GM23338 (cell line): Measurements from ENCODE around the gene TAGLN3. TPM values are rescaled to one million over a fixed set of nuclear protein-coding genes. Genes with fewer than 3 reads are reported as not detected.

Source experiments
- ATAC-seq: fragments of 200-7000 bp; cut with Tn5 transposase; 3 replicates; pipeline ENCODE4 v1.9.1; 2020
- DNase-seq: peaks from one replicate; pipeline ENCODE4 v3.0.0-alpha.2; 2015; ENCODE audit warnings: low spot score
- H2AFZ ChIP-seq: fragments of 200-600 bp; sonication (generic); 2 replicates; pipeline ENCODE4 v1.8.0; 2016; ENCODE audit warnings: antibody characterized with exemption, mild to moderate bottlenecking, moderate library complexity
- H3F3A ChIP-seq: fragments of 200-600 bp; sonication (generic); replicated peaks from 2 replicates; pipeline ENCODE4 v1.8.0; 2017; ENCODE audit warnings: antibody characterized with exemption, mixed run types, low read depth
- H3K27ac ChIP-seq: fragments of 200-600 bp; sonication (generic); 2 replicates; pipeline ENCODE4 v1.6.1; 2016; ENCODE audit warnings: low read depth
- H3K27me3 ChIP-seq: fragments of 200-600 bp; sonication (generic); 2 replicates; pipeline ENCODE4 v1.8.0; 2016; ENCODE audit warnings: mild to moderate bottlenecking, mixed run types, moderate library complexity; ENCODE audit not compliant: insufficient read depth
- H3K36me3 ChIP-seq: fragments of 200-600 bp; sonication (generic); 2 replicates; pipeline ENCODE4 v1.8.0; 2016; ENCODE audit warnings: mild to moderate bottlenecking; ENCODE audit not compliant: insufficient read depth
- H3K4me1 ChIP-seq: fragments of 200-600 bp; sonication (generic); 2 replicates; pipeline ENCODE4 v1.8.0; 2016; ENCODE audit warnings: mild to moderate bottlenecking, moderate library complexity; ENCODE audit not compliant: insufficient read depth
- H3K4me2 ChIP-seq: fragments of 200-600 bp; sonication (generic); 2 replicates; pipeline ENCODE4 v1.7.1; 2017; ENCODE audit warnings: mixed run types
- H3K4me3 ChIP-seq: fragments of 200-600 bp; sonication (generic); 2 replicates; pipeline ENCODE4 v1.6.1; 2016; ENCODE audit warnings: mixed run types
- H3K79me2 ChIP-seq: fragments of 200-600 bp; sonication (generic); replicated peaks from 2 replicates; pipeline ENCODE4 v1.8.0; 2017; ENCODE audit warnings: mild to moderate bottlenecking; ENCODE audit not compliant: insufficient read depth
- H3K9me2 ChIP-seq: fragments of 200-600 bp; sonication (generic); 2 replicates; pipeline ENCODE4 v1.8.0; 2017; ENCODE audit not compliant: insufficient read depth
- H4K20me1 ChIP-seq: fragments of 200-600 bp; sonication (generic); replicated peaks from 2 replicates; pipeline ENCODE4 v1.8.0; 2017; ENCODE audit warnings: mild to moderate bottlenecking; ENCODE audit not compliant: insufficient read depth
- H3K27ac Mint-ChIP-seq: 2 replicates; pipeline ENCODE4 v1.8.0; 2020; ENCODE audit warnings: inconsistent platforms, mild to moderate bottlenecking, moderate library complexity, mixed read lengths
- H3K27me3 Mint-ChIP-seq: 3 replicates; pipeline ENCODE4 v1.8.0; 2022; ENCODE audit warnings: low read depth, mild to moderate bottlenecking, moderate library complexity, mixed read lengths, inconsistent platforms; ENCODE audit not compliant: insufficient read depth, poor library complexity
- H3K36me3 Mint-ChIP-seq: 3 replicates; pipeline ENCODE4 v1.8.0; 2021; ENCODE audit warnings: low read depth, mild to moderate bottlenecking, inconsistent platforms, moderate library complexity, mixed read lengths
- H3K4me1 Mint-ChIP-seq: 3 replicates; pipeline ENCODE4 v1.8.0; 2020; ENCODE audit warnings: mild to moderate bottlenecking, inconsistent platforms, mixed read lengths
- H3K4me3 Mint-ChIP-seq: 3 replicates; pipeline ENCODE4 v1.8.0; 2021; ENCODE audit warnings: moderate library complexity, mild to moderate bottlenecking, inconsistent platforms, mixed read lengths
- H3K9me3 Mint-ChIP-seq: 3 replicates; pipeline ENCODE4 v1.8.0; 2020; ENCODE audit warnings: moderate library complexity, mild to moderate bottlenecking, inconsistent platforms, mixed read lengths
- CREB1 ChIP-seq: fragments of 250-450 bp; sonication (Bioruptor Pico); IDR thresholded peaks from 2 replicates; pipeline ENCODE4 v1.5.0; 2020; ENCODE audit warnings: low read depth, mild to moderate bottlenecking, moderate library complexity
- EZH2 ChIP-seq: fragments of 200-600 bp; sonication (generic); IDR thresholded peaks from one replicate; pipeline ENCODE4 v1.8.0; 2017; ENCODE audit warnings: antibody characterized with exemption, mild to moderate bottlenecking, low read depth; ENCODE audit not compliant: unreplicated experiment
- EZH2phosphoT487 ChIP-seq: fragments of 200-600 bp; sonication (generic); IDR thresholded peaks from one replicate; pipeline ENCODE4 v1.8.1; 2018; ENCODE audit warnings: antibody characterized with exemption; ENCODE audit not compliant: unreplicated experiment
- JUNB ChIP-seq: IDR thresholded peaks from one replicate; pipeline ENCODE4 v1.6.1; 2016; ENCODE audit warnings: antibody characterized with exemption; ENCODE audit not compliant: unreplicated experiment
- NANOG ChIP-seq: IDR thresholded peaks from 2 replicates; pipeline ENCODE4 v1.6.1; 2016; ENCODE audit warnings: antibody characterized with exemption, borderline replicate concordance
- POLR2AphosphoS5 ChIP-seq: IDR thresholded peaks from 2 replicates; pipeline ENCODE4 v1.6.1; 2016; ENCODE audit warnings: antibody characterized with exemption, low read depth
- STAT1 ChIP-seq: IDR thresholded peaks from one replicate; pipeline ENCODE4 v1.6.1; 2016; ENCODE audit warnings: antibody characterized with exemption; ENCODE audit not compliant: unreplicated experiment
- ZNF114 ChIP-seq: fragments of 250-450 bp; sonication (Bioruptor Pico); IDR thresholded peaks from 2 replicates; pipeline ENCODE4 v1.5.0; 2020; ENCODE audit warnings: mild to moderate bottlenecking, moderate library complexity
- ZNF331 ChIP-seq: fragments of 250-450 bp; sonication (Bioruptor Pico); IDR thresholded peaks from 2 replicates; pipeline ENCODE4 v1.5.0; 2020; ENCODE audit warnings: low read depth, mild to moderate bottlenecking, moderate library complexity
- polyA plus RNA-seq: library from polyadenylated mRNA; unstranded; fragments of >200 nt; fragmentation: Nextera tagmentation; extraction: Ambion mirVana; gene quantifications from 2 replicates; pipeline ENCODE4 v1.2.1, GENCODE V29; 2016
- total RNA-seq: library from RNA; depleted of rRNA; stranded (reverse); fragments of >200 nt; shearing (Covaris generic); gene quantifications from 2 replicates; pipeline ENCODE4 v1.2.3, GENCODE V29; 2014
- TF ChIP-seq, protein P1 (sequence below), 2 experiments: fragments of 200-600 bp in 1 of 2; sonication (generic) in 1 of 2; conservative IDR thresholded peaks; 2 replicates each; pipeline versions ENCODE4 v1.5.1 to v1.6.1; 2016 to 2017; ENCODE audit warnings: antibody characterized with exemption in 2 of 2, low read depth in 2 of 2, mild to moderate bottlenecking in 2 of 2, moderate library complexity in 1 of 2
- TF ChIP-seq, protein P2 (sequence below): IDR thresholded peaks from 2 replicates; pipeline ENCODE4 v1.6.1; 2016; ENCODE audit warnings: antibody characterized with exemption
- TF ChIP-seq, protein P3 (sequence below): fragments of 250-450 bp; sonication (Bioruptor Pico); IDR thresholded peaks from 2 replicates; pipeline ENCODE4 v1.5.0; 2020; ENCODE audit warnings: mild to moderate bottlenecking, moderate library complexity
- TF ChIP-seq, protein P4 (sequence below): IDR thresholded peaks from one replicate; pipeline ENCODE4 v1.6.1; 2018; ENCODE audit warnings: antibody characterized with exemption; ENCODE audit not compliant: unreplicated experiment

Gene TAGLN3
- total and polyA plus RNA-seq, 2 experiments from 2014 or later = 6.8 to 12.6 TPM

DNA sequence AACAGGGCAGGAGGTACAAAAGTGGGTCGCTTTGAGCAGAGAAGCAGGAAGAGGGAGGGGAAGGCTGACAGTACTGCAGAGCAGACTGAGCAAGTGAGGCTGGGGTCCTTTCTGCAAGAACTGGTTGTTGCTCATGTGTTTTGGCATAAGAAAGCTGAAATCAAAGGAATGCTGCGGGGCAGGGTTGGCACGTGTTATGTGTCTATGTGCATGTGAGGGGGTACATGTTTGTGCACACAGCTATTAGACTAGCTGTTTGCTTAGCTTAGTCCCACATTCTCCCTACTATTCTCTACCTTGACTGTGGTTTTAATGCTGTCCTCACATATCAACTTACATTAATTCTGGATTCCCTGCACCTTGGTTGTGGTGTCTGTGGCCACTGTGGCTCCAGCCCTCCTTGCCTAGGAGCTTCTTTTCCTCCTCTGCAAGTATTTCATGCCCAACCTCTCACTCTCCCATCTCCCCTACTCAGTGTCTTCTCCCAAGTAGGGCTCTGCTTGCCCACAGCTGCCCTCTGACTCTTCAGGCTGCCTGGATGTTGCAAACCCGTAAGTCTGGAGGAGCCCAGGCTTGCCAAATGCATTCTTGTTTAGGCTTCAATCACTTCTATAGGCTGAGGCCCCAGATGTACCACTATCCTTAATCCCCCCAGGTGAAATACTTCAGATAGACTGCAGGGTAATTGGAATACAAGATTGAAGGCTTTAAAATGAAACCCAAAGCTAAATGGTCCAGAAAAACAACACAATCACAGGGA is 4.8 kb downstream of the TAGLN3 start:
- no peaks in the 10 kb centered on the region for H3K9me2 ChIP-seq
- Mint-ChIP-seq H3K27ac (no peak overlapping the region), H3K27me3 (peaks cover 20% of the 10 kb centered on the region), H3K4me3 (no peak overlapping the region), H3K9me3 (no peaks in the 10 kb centered on the region), H3K36me3 (peaks cover 18% of the 10 kb centered on the region; the same call in 2 of the 3 replicates), H3K4me1 (peaks cover 21% of the 10 kb centered on the region)
- peaks cover 9% of the 10 kb centered on the region for H3K27me3 ChIP-seq
- H3K36me3 ChIP-seq = peaks cover 5% of the 10 kb centered on the region; the same call in 1 of the 2 replicates
- H2AFZ ChIP-seq = no peak overlapping the region
- no peaks in the 10 kb centered on the region for H3K79me2 ChIP-seq
- peaks cover 18% of the 10 kb centered on the region for H3K4me1 ChIP-seq
- H3F3A ChIP-seq = no peaks in the 10 kb centered on the region
- TF ChIP-seq EZH2phosphoT487 (no peak), ZNF331 (CRISPR knock-in tag) (no peak), JUNB (no peak), CREB1 (CRISPR knock-in tag) (no peak), STAT1 (no peak), EZH2 (no peak), NANOG (no peak), ZNF114 (CRISPR knock-in tag) (no peak), POLR2AphosphoS5 (no peak)
- TF ChIP-seq, protein P1, sequence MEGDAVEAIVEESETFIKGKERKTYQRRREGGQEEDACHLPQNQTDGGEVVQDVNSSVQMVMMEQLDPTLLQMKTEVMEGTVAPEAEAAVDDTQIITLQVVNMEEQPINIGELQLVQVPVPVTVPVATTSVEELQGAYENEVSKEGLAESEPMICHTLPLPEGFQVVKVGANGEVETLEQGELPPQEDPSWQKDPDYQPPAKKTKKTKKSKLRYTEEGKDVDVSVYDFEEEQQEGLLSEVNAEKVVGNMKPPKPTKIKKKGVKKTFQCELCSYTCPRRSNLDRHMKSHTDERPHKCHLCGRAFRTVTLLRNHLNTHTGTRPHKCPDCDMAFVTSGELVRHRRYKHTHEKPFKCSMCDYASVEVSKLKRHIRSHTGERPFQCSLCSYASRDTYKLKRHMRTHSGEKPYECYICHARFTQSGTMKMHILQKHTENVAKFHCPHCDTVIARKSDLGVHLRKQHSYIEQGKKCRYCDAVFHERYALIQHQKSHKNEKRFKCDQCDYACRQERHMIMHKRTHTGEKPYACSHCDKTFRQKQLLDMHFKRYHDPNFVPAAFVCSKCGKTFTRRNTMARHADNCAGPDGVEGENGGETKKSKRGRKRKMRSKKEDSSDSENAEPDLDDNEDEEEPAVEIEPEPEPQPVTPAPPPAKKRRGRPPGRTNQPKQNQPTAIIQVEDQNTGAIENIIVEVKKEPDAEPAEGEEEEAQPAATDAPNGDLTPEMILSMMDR (conservative IDR thresholded peaks at IDR 0.05; ENCODE audit: low read depth in 2 of 2) = no peak
- TF ChIP-seq, protein P2, sequence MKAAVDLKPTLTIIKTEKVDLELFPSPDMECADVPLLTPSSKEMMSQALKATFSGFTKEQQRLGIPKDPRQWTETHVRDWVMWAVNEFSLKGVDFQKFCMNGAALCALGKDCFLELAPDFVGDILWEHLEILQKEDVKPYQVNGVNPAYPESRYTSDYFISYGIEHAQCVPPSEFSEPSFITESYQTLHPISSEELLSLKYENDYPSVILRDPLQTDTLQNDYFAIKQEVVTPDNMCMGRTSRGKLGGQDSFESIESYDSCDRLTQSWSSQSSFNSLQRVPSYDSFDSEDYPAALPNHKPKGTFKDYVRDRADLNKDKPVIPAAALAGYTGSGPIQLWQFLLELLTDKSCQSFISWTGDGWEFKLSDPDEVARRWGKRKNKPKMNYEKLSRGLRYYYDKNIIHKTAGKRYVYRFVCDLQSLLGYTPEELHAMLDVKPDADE = no peak
- TF ChIP-seq, protein P3, sequence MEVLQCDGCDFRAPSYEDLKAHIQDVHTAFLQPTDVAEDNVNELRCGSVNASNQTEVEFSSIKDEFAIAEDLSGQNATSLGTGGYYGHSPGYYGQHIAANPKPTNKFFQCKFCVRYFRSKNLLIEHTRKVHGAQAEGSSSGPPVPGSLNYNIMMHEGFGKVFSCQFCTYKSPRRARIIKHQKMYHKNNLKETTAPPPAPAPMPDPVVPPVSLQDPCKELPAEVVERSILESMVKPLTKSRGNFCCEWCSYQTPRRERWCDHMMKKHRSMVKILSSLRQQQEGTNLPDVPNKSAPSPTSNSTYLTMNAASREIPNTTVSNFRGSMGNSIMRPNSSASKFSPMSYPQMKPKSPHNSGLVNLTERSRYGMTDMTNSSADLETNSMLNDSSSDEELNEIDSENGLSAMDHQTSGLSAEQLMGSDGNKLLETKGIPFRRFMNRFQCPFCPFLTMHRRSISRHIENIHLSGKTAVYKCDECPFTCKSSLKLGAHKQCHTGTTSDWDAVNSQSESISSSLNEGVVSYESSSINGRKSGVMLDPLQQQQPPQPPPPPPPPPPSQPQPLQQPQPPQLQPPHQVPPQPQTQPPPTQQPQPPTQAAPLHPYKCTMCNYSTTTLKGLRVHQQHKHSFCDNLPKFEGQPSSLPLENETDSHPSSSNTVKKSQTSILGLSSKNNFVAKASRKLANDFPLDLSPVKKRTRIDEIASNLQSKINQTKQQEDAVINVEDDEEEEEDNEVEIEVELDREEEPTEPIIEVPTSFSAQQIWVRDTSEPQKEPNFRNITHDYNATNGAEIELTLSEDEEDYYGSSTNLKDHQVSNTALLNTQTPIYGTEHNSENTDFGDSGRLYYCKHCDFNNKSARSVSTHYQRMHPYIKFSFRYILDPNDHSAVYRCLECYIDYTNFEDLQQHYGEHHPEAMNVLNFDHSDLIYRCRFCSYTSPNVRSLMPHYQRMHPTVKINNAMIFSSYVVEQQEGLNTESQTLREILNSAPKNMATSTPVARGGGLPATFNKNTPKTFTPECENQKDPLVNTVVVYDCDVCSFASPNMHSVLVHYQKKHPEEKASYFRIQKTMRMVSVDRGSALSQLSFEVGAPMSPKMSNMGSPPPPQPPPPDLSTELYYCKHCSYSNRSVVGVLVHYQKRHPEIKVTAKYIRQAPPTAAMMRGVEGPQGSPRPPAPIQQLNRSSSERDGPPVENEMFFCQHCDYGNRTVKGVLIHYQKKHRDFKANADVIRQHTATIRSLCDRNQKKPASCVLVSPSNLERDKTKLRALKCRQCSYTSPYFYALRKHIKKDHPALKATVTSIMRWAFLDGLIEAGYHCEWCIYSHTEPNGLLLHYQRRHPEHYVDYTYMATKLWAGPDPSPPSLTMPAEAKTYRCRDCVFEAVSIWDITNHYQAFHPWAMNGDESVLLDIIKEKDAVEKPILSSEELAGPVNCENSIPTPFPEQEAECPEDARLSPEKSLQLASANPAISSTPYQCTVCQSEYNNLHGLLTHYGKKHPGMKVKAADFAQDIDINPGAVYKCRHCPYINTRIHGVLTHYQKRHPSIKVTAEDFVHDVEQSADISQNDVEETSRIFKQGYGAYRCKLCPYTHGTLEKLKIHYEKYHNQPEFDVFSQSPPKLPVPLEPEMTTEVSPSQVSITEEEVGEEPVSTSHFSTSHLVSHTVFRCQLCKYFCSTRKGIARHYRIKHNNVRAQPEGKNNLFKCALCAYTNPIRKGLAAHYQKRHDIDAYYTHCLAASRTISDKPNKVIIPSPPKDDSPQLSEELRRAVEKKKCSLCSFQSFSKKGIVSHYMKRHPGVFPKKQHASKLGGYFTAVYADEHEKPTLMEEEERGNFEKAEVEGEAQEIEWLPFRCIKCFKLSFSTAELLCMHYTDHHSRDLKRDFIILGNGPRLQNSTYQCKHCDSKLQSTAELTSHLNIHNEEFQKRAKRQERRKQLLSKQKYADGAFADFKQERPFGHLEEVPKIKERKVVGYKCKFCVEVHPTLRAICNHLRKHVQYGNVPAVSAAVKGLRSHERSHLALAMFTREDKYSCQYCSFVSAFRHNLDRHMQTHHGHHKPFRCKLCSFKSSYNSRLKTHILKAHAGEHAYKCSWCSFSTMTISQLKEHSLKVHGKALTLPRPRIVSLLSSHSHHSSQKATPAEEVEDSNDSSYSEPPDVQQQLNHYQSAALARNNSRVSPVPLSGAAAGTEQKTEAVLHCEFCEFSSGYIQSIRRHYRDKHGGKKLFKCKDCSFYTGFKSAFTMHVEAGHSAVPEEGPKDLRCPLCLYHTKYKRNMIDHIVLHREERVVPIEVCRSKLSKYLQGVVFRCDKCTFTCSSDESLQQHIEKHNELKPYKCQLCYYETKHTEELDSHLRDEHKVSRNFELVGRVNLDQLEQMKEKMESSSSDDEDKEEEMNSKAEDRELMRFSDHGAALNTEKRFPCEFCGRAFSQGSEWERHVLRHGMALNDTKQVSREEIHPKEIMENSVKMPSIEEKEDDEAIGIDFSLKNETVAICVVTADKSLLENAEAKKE (CRISPR knock-in tag) = no peak
- TF ChIP-seq, protein P4, sequence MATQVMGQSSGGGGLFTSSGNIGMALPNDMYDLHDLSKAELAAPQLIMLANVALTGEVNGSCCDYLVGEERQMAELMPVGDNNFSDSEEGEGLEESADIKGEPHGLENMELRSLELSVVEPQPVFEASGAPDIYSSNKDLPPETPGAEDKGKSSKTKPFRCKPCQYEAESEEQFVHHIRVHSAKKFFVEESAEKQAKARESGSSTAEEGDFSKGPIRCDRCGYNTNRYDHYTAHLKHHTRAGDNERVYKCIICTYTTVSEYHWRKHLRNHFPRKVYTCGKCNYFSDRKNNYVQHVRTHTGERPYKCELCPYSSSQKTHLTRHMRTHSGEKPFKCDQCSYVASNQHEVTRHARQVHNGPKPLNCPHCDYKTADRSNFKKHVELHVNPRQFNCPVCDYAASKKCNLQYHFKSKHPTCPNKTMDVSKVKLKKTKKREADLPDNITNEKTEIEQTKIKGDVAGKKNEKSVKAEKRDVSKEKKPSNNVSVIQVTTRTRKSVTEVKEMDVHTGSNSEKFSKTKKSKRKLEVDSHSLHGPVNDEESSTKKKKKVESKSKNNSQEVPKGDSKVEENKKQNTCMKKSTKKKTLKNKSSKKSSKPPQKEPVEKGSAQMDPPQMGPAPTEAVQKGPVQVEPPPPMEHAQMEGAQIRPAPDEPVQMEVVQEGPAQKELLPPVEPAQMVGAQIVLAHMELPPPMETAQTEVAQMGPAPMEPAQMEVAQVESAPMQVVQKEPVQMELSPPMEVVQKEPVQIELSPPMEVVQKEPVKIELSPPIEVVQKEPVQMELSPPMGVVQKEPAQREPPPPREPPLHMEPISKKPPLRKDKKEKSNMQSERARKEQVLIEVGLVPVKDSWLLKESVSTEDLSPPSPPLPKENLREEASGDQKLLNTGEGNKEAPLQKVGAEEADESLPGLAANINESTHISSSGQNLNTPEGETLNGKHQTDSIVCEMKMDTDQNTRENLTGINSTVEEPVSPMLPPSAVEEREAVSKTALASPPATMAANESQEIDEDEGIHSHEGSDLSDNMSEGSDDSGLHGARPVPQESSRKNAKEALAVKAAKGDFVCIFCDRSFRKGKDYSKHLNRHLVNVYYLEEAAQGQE = no peak
- DNase-seq (no peak), ATAC-seq (no peak)
- no peak overlapping the region for H3K4me2 ChIP-seq
- H3K4me3 ChIP-seq = no peak overlapping the region
- H3K27ac ChIP-seq = no peak overlapping the region
- H4K20me1 ChIP-seq = no peaks in the 10 kb centered on the region; the same call in 1 of the 2 replicates
